GF-D8 (cell line): ENCODE data around the gene SORBS2.

Experiments used
- DNase-seq: peaks from one replicate; lab custom pipeline; 2025; lab: John Stamatoyannopoulos, UW

Gene SORBS2

GRCh38 chr4:185550933-185551332 is 261.1 kb downstream of the SORBS2 start:
- DNase-seq: no peak

GRCh38 chr4:185549095-185549639 is 262.8 kb downstream of the SORBS2 start:
- no peak for DNase-seq

GRCh38 chr4:185548587-185548986 is 263.4 kb downstream of the SORBS2 start:
- DNase-seq: no peak

- no peak for DNase-seq
Observed at GRCh38 chr4:185546335-185546734, 265.7 kb downstream of the SORBS2 start.

GRCh38 chr4:185542626-185543315 is 269.2 kb downstream of the SORBS2 start:
- DNase-seq: no peak

- DNase-seq: no peak
Observed at GRCh38 chr4:185541251-185541727, 270.7 kb downstream of the SORBS2 start.

- no peak for DNase-seq
Observed at GRCh38 chr4:185540487-185541120, 271.4 kb downstream of the SORBS2 start.

GRCh38 chr4:185540040-185540439 is 272.0 kb downstream of the SORBS2 start:
- DNase-seq: no peak

- no peak for DNase-seq
Observed at GRCh38 chr4:185538806-185539205, 273.2 kb downstream of the SORBS2 start.

GRCh38 chr4:185536411-185536709 is 275.6 kb downstream of the SORBS2 start:
- no peak for DNase-seq

GRCh38 chr4:185535612-185536410 is 276.2 kb downstream of the SORBS2 start:
- DNase-seq: no peak
